ENCODE results near the gene TSKU.

DNA sequence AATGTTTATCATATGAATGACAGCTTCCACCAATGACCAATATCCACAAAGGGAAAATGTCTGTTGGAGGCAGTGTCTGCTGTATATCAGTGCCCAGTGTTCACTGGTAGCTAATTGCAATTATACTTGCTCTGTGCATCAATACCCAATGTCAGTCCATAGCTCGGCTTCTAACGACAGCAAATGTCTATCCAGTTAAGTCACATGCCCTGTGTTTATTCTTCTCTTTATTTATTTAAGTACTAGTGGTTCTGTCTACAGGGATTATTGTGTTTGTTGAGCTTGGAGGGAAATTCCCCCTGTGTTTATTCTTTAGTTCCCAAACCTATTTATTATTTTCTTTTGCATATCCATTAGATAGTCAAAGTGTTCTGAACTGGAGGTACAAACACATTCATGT is 18.6 kb downstream of the TSKU start:
- TF ChIP-seq, protein P1, sequence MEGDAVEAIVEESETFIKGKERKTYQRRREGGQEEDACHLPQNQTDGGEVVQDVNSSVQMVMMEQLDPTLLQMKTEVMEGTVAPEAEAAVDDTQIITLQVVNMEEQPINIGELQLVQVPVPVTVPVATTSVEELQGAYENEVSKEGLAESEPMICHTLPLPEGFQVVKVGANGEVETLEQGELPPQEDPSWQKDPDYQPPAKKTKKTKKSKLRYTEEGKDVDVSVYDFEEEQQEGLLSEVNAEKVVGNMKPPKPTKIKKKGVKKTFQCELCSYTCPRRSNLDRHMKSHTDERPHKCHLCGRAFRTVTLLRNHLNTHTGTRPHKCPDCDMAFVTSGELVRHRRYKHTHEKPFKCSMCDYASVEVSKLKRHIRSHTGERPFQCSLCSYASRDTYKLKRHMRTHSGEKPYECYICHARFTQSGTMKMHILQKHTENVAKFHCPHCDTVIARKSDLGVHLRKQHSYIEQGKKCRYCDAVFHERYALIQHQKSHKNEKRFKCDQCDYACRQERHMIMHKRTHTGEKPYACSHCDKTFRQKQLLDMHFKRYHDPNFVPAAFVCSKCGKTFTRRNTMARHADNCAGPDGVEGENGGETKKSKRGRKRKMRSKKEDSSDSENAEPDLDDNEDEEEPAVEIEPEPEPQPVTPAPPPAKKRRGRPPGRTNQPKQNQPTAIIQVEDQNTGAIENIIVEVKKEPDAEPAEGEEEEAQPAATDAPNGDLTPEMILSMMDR (IDR thresholded peaks at IDR 0.05) = no peak
- no peak for TF ChIP-seq POLR2A (IDR thresholded peaks at IDR 0.05)
- no peak for TF ChIP-seq EP300 (IDR thresholded peaks at IDR 0.05)
